ENCODE results near the gene OR2D3. TPM values are rescaled to one million over a fixed set of nuclear protein-coding genes. Genes with fewer than 3 reads are reported as not detected.
"Not testable (repeated sequence)": the region's sequence is repeated elsewhere in the genome, so short reads cannot be mapped to it uniquely, and the experiment has no call there.

The OR2D3 gene
- total RNA-seq, 3 donors from 2014 or later, result not detected

- H3K9me3 ChIP-seq, result no peaks in the 10 kb centered on the region
- no peak overlapping the region for H3K4me3 ChIP-seq
- H3K27me3 ChIP-seq, result no peaks in the 10 kb centered on the region
- DNase-seq (ENCODE audit: low spot score in 2 of 2), result no peak
- no peak overlapping the region for H3K27ac ChIP-seq
- H3K36me3 ChIP-seq, result no peaks in the 10 kb centered on the region
- TF ChIP-seq POLR2A (IDR thresholded peaks at IDR 0.05) (no peak), POLR2AphosphoS5 (IDR thresholded peaks at IDR 0.05) (no peak), CTCF (IDR thresholded peaks at IDR 0.05) (no peak)
- no peaks in the 10 kb centered on the region for H3K4me1 ChIP-seq
- intact Hi-C loops (cut with DNase I; ENCODE audit: low total_unique reads), result no loop called here
These were observed 22.3 kb downstream of the OR2D3 start for GRCh38 chr11:6943131-6943530.

DNA sequence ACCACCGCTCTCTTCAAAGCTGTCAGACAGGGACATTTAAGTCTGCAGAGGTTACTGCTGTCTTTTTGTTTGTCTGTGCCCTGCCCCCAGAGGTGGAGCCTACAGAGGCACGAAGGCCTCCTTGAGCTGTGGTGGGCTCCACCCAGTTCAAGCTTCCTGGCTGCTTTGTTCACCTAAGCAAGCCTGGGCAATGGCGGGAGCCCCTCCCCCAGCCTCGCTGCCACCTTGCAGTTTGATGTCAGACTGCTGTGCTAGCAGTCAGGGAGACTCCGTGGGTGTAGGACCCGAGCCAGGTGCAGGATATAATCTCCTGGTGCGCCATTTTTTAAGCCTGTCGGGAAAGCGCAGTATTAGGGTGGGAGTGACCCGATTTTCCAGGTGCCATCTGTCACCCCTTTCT lies 33.4 kb downstream of the OR2D3 start:
- DNase-seq (ENCODE audit: low spot score in 2 of 2); intact Hi-C loops (cut with DNase I; ENCODE audit: low total_unique reads); H3K4me3 ChIP-seq; H3K36me3 ChIP-seq; H3K9me3 ChIP-seq; H3K27me3 ChIP-seq; H3K4me1 ChIP-seq; H3K27ac ChIP-seq: not testable (repeated sequence)

DNA sequence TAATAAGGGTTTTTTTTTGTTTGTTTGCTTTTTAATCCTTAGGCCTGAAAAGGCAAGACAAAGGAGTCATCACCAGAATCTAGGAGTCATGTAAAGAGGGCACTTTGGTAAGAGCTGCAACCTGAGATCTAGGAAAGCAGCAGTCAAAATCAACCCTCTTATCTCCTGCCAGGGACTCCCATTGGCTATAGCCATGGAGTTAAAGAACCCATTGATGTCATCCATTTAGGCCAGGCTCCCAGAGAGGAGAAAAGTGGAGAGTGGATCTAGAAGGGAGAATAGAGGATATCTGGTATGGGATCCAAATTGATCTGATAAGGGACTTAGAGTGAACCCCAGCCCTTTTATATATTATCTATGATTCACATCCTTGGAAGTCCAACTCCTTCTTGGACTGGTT lies 41.3 kb downstream of the OR2D3 start:
- Histone ChIP-seq H3K27ac (no peak overlapping the region), H3K9me3 (no peaks in the 10 kb centered on the region), H3K36me3 (no peaks in the 10 kb centered on the region), H3K4me1 (no peaks in the 10 kb centered on the region), H3K4me3 (no peak overlapping the region), H3K27me3 (no peaks in the 10 kb centered on the region)
- DNase-seq (ENCODE audit: low spot score in 2 of 2), result no peak
- TF ChIP-seq POLR2AphosphoS5 (IDR thresholded peaks at IDR 0.05) (no peak), CTCF (IDR thresholded peaks at IDR 0.05) (no peak), POLR2A (IDR thresholded peaks at IDR 0.05) (no peak)
- intact Hi-C loops (cut with DNase I; ENCODE audit: low total_unique reads), result no loop called here

DNA sequence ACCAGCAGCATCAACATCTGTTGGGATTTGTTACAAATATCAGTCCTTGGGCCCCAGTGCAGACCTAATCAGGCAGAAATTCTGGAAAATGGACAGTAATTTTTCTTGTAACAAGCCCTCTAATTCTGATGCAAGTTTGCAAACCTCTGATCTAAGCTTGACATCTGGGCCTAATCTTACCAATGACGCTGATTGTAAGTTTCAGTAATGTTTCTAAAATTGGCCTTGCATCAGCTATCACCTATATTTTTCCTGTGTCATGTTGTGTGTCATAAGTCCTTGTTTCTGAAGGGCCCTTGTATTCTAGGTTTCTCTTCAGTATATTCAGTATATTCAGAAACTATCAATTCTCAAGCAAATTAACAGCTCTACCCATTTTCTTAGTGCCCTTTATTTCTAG lies 41.9 kb downstream of the OR2D3 start:
- DNase-seq (ENCODE audit: low spot score in 2 of 2), result no peak
- Histone ChIP-seq H3K4me1 (no peaks in the 10 kb centered on the region), H3K9me3 (peaks cover 0 to 4% of the 10 kb centered on the region in 2 donors), H3K4me3 (no peak overlapping the region), H3K36me3 (no peaks in the 10 kb centered on the region), H3K27ac (no peak overlapping the region), H3K27me3 (no peaks in the 10 kb centered on the region)
- intact Hi-C loops (cut with DNase I; ENCODE audit: low total_unique reads), result no loop called here
- TF ChIP-seq POLR2AphosphoS5 (IDR thresholded peaks at IDR 0.05), result no peak
- TF ChIP-seq POLR2A (IDR thresholded peaks at IDR 0.05), result no peak
- TF ChIP-seq CTCF (IDR thresholded peaks at IDR 0.05), result no peak

DNA sequence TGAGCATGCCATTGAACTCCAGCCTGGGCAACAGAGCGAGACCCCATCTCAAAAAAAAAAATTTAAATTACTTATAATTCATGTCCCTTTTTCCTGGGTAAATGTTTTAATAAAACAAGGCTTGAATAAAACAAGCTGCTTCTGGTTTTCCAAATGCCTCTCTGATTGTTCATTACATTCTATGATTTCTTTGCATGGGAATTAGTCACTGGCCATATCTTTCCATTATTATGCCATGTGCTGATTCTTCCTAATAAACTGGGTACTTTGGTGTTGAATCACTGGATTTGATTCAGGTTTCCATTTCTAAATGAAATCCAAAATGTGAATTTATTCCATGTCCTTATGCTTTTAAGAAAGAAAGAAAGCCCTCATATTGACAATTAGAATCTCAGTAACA lies 48.0 kb downstream of the OR2D3 start:
- TF ChIP-seq POLR2AphosphoS5 (IDR thresholded peaks at IDR 0.05) (no peak), POLR2A (IDR thresholded peaks at IDR 0.05) (no peak), CTCF (IDR thresholded peaks at IDR 0.05) (no peak)
- peaks cover 0 to 10% of the 10 kb centered on the region in 2 donors for H3K9me3 ChIP-seq
- no peak overlapping the region for H3K4me3 ChIP-seq
- intact Hi-C loops (cut with DNase I; ENCODE audit: low total_unique reads), result no loop called here
- H3K4me1 ChIP-seq, result no peaks in the 10 kb centered on the region
- no peak overlapping the region for H3K27ac ChIP-seq
- H3K36me3 ChIP-seq, result no peaks in the 10 kb centered on the region
- H3K27me3 ChIP-seq, result no peaks in the 10 kb centered on the region
- no peak for DNase-seq (ENCODE audit: low spot score in 2 of 2)

DNA sequence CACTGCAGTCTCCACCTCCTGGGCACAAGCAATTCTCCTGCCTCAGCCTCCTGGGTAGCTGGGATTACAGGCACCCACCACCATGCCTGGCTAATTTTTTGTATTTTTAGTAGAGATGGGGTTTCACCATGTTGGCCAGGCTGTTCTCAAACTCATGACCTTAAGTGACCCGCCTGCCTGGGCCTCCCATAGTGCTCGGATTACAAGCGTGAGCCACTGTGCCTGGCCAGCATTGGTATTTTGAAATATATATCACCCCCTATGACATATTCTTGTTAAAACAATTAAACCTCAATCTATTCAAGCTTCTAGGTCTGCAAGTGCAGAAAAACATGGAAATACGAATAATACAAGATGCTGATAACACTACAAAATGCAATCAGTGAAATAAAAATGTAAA lies 49.1 kb downstream of the OR2D3 start:
- not testable (repeated sequence) for H3K4me3 ChIP-seq; H3K9me3 ChIP-seq; H3K27me3 ChIP-seq; H3K27ac ChIP-seq; H3K36me3 ChIP-seq; DNase-seq (ENCODE audit: low spot score in 2 of 2); H3K4me1 ChIP-seq
- intact Hi-C loops (cut with DNase I; ENCODE audit: low total_unique reads), result loop anchor here (10.0 kb wide), 1 partner anchor 995 kb away; no protein-coding TSS in a partner anchor

Other genes with a start within 250 kb of the OR2D3 start
- 10 to 100 TPM; 16.8 to 25.2 (median 18.9) TPM for gene MRPL17, start 237.7 kb upstream of the OR2D3 start, total RNA-seq
- gene OR2AG2, start 149.0 kb upstream of the OR2D3 start, total RNA-seq, result 1 to 10 TPM in 1 of 3 donors, under 1 TPM in 1, not detected in 1; 0.44 to 3.6 TPM
- not detected for gene OR2AG1, start 138.0 kb upstream of the OR2D3 start, total RNA-seq
- 1 to 10 TPM in 1 of 3 donors, under 1 TPM in 2; 0.16 to 1.2 (median 0.33) TPM for gene OR6A2, start 121.3 kb upstream of the OR2D3 start, total RNA-seq
- not detected for gene OR10A5, start 75.3 kb upstream of the OR2D3 start, total RNA-seq
- not detected for gene OR10A2, start 57.9 kb upstream of the OR2D3 start, total RNA-seq
- gene OR10A4, start 44.4 kb upstream of the OR2D3 start, total RNA-seq, result not detected
- under 1 TPM in 2 of 3 donors, not detected in 1; 0.44 to 0.66 TPM for gene OR2D2, start 28.5 kb upstream of the OR2D3 start, total RNA-seq
- gene ZNF215, start 5.4 kb downstream of the OR2D3 start, total RNA-seq, result 1 to 10 TPM in 2 of 3 donors, under 1 TPM in 1; 0.80 to 3.6 (median 2.3) TPM
- 1 to 10 TPM; 3.0 to 6.9 (median 4.9) TPM for gene ZNF214, start 99.3 kb downstream of the OR2D3 start, total RNA-seq
- under 1 TPM; under 0.01 to 0.29 (median 0.16) TPM for gene NLRP14, start 99.5 kb downstream of the OR2D3 start, total RNA-seq
- under 1 TPM in 1 of 3 donors, not detected in 2; 0.15 TPM for gene RBMXL2, start 168.0 kb downstream of the OR2D3 start, total RNA-seq

Data from breast epithelium (tissue), 4 donors.